OCI-LY7 (cell line): ENCODE measurements around the gene QPRT. TPM values are rescaled to one million over a fixed set of nuclear protein-coding genes. Genes with fewer than 3 reads are reported as not detected.

Source experiments
- BruUV-seq: library from RNA; stranded (reverse); fragments of 400-500 nt; replicated peaks from 2 replicates; lab custom pipeline; 2021; lab: Mats Ljungman, UMichigan
- CTCF ChIA-PET: fragments of 300-600 bp; sonication (Branson Sonifier 250); formaldehyde crosslinking; loops from one replicate; lab custom pipeline; 2022; ENCODE audit warnings: antibody characterized with exemption; ENCODE audit not compliant: unreplicated experiment; lab: Charles Lee
- POLR2A ChIA-PET: fragments of 300-600 bp; sonication (Branson Sonifier 250); formaldehyde crosslinking; loops from one replicate; lab custom pipeline; 2022; ENCODE audit warnings: antibody characterized with exemption; lab: Charles Lee
- DNase-seq: peaks from one replicate; pipeline ENCODE4 v3.0.0-alpha.2; 2015; ENCODE audit warnings: low spot score
- H2AFZ ChIP-seq: fragments of 200-600 bp; sonication (generic), shearing (Covaris generic); 2 replicates; pipeline ENCODE4 v1.6.1; 2014; ENCODE audit warnings: mild to moderate bottlenecking, antibody characterized with exemption, low read length, moderate library complexity
- H3K27ac ChIP-seq: fragments of 200-600 bp; sonication (generic); 2 replicates; pipeline ENCODE4 v1.5.1; 2014; ENCODE audit warnings: mixed run types, low read depth, mild to moderate bottlenecking, moderate library complexity, low read length, inconsistent platforms; ENCODE audit not compliant: poor library complexity, severe bottlenecking
- H3K36me3 ChIP-seq: fragments of 200-600 bp; sonication (generic); 2 replicates; pipeline ENCODE4 v1.6.1; 2014; ENCODE audit warnings: mild to moderate bottlenecking, antibody characterized with exemption, low read length, moderate library complexity, mixed read lengths; ENCODE audit not compliant: insufficient read depth
- H3K4me1 ChIP-seq: fragments of 200-600 bp; sonication (generic); 2 replicates; pipeline ENCODE4 v1.5.1; 2014; ENCODE audit warnings: mild to moderate bottlenecking, low read length; ENCODE audit not compliant: insufficient read depth, poor library complexity, severe bottlenecking
- H3K4me2 ChIP-seq: fragments of 200-600 bp; sonication (generic); 2 replicates; pipeline ENCODE4 v1.6.1; 2014; ENCODE audit warnings: mild to moderate bottlenecking, low read length
- H3K4me3 ChIP-seq: fragments of 200-600 bp; sonication (generic); 2 replicates; pipeline ENCODE4 v1.5.1; 2014; ENCODE audit warnings: mild to moderate bottlenecking, low read depth, low read length; ENCODE audit not compliant: poor library complexity, severe bottlenecking
- H3K79me2 ChIP-seq: fragments of 200-600 bp; sonication (generic); 2 replicates; pipeline ENCODE4 v1.6.1; 2016; ENCODE audit warnings: low read depth, mild to moderate bottlenecking, low read length, moderate library complexity, mixed read lengths; ENCODE audit not compliant: insufficient read depth
- H3K9me2 ChIP-seq: fragments of 200-600 bp; sonication (generic); 2 replicates; pipeline ENCODE4 v1.6.1; 2016; ENCODE audit warnings: mild to moderate bottlenecking, low read length, mixed read lengths; ENCODE audit not compliant: insufficient read depth
- H3K9me3 ChIP-seq: fragments of 200-600 bp; sonication (generic); 2 replicates; pipeline ENCODE4 v1.6.1; 2014; ENCODE audit warnings: mild to moderate bottlenecking, mixed run types, low read length, mixed read lengths
- H4K20me1 ChIP-seq: fragments of 200-600 bp; sonication (generic); 2 replicates; pipeline ENCODE4 v1.6.1; 2014; ENCODE audit warnings: mild to moderate bottlenecking, antibody characterized with exemption, low read length, moderate library complexity, mixed read lengths; ENCODE audit not compliant: insufficient read depth
- EZH2phosphoT487 ChIP-seq: fragments of 200-600 bp; sonication (generic); IDR thresholded peaks from 2 replicates; pipeline ENCODE4 v1.6.1; 2018; ENCODE audit warnings: low read depth, borderline replicate concordance, mild to moderate bottlenecking, mixed run types, antibody characterized with exemption, low read length, moderate library complexity, mixed read lengths
- intact Hi-C: fragments of 100-400 bp; cut with micrococcal nuclease; formaldehyde crosslinking; loops from one replicate; pipeline ENCODE4 v1.10.0; 2022; ENCODE audit not compliant: unreplicated experiment
- total RNA-seq, 2 experiments: library from RNA; depleted of rRNA in 1 of 2; stranded (reverse); fragments of >200 nt in 1 of 2; shearing (Covaris generic) in 1 of 2; gene quantifications; 2 replicates each; pipeline ENCODE4 v1.2.3, GENCODE V29; 2014 to 2022
- TF ChIP-seq, protein P1 (sequence below): fragments of 200-600 bp; sonication (generic); conservative IDR thresholded peaks from 2 replicates; pipeline ENCODE4 v1.5.1; 2014; ENCODE audit warnings: mild to moderate bottlenecking, antibody characterized with exemption, low read length, moderate library complexity, mixed read lengths

The QPRT gene
- total RNA-seq, 2 experiments from 2014 or later: 10.6 to 12.6 TPM

DNA sequence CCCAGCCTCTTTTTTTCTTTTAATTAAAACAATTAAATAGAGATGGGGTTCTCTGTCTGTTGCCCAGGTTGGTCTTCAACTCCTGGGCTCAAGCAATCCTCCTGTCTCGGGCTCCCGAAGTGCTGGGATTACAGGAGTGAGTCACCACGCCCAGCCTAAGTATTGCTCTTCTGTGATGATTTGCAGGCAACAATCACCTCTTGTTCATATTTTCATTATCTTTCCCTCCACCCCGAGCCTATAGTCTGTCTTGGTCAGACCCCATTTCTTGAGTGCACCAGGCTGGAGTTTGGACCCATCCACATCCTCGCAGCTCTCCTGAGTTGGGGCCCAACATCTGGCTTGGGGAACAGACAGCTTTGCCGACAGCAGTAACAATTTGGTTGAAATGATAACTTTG, 20.3 kb upstream of the QPRT start:
- ChIA-PET CTCF (no interaction called here), POLR2A (interaction anchor here (0.6 to 1.2 kb wide), 2 partner anchors 11 to 18 kb away, joined by 3 to 4 read pairs; no protein-coding TSS in a partner anchor)
- TF ChIP-seq, protein P1, sequence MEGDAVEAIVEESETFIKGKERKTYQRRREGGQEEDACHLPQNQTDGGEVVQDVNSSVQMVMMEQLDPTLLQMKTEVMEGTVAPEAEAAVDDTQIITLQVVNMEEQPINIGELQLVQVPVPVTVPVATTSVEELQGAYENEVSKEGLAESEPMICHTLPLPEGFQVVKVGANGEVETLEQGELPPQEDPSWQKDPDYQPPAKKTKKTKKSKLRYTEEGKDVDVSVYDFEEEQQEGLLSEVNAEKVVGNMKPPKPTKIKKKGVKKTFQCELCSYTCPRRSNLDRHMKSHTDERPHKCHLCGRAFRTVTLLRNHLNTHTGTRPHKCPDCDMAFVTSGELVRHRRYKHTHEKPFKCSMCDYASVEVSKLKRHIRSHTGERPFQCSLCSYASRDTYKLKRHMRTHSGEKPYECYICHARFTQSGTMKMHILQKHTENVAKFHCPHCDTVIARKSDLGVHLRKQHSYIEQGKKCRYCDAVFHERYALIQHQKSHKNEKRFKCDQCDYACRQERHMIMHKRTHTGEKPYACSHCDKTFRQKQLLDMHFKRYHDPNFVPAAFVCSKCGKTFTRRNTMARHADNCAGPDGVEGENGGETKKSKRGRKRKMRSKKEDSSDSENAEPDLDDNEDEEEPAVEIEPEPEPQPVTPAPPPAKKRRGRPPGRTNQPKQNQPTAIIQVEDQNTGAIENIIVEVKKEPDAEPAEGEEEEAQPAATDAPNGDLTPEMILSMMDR: no peak
- TF ChIP-seq EZH2phosphoT487: no peak
- no peak overlapping the region for H3K4me3 ChIP-seq
- H3K4me1 ChIP-seq: peaks cover 21% of the 10 kb centered on the region
- no peak overlapping the region for H3K27ac ChIP-seq
- intact Hi-C loops: no loop called here
- no peaks in the 10 kb centered on the region for H3K9me2 ChIP-seq
- no peaks in the 10 kb centered on the region for H3K36me3 ChIP-seq
- H3K9me3 ChIP-seq: no peaks in the 10 kb centered on the region
- H3K79me2 ChIP-seq: peaks cover 12% of the 10 kb centered on the region; the same call in 1 of the 2 replicates
- no peak overlapping the region for H3K4me2 ChIP-seq
- no TSS peak for BruUV-seq
- H2AFZ ChIP-seq: no peak overlapping the region
- no peak for DNase-seq
- no peaks in the 10 kb centered on the region for H4K20me1 ChIP-seq

DNA sequence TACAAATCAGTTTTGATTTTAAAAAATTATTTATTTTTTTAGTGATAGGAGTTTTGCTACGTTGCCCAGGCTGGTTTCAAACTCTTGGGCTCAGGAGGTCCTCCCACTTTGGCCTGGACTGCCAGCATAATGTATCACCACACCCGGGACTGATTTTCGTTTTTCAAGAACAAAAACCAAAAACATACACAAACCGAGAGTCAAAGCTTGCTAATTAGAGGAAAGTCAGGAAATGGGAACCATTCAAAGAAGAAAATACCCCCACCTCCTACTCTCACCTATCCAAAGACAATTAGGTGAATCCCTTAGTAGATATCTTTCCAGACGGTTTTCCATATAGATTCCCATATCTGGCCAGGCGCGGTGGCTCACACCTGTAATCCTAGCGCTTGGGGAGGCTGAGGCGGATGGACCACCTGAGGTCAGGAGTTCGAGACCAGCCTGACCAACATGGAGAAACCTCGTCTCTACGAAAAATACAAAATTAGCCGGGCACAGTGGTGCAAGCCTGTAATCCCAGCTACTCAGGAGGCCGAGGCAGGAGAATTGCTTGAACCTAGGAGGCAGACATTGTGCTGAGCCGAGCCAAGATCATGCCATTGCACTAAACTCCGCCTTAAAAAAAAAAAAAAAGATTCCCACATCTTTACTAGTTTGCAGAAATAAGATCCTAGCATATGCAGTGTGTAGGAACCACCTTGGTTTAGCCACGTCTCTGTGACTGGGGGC, 16.8 kb upstream of the QPRT start:
- no peaks in the 10 kb centered on the region for H3K9me3 ChIP-seq
- H3K4me1 ChIP-seq: peaks cover 37% of the 10 kb centered on the region
- no TSS peak for BruUV-seq
- CTCF ChIA-PET: no interaction called here
- peak overlapping the region; percentile 99 for H3K4me2 ChIP-seq
- POLR2A ChIA-PET: interaction anchor here (0.7 to 1.1 kb wide), 4 partner anchors 8 to 333 kb away, joined by 3 to 5 read pairs (median 4); partner anchors contain the start of gene HIRIP3
- peaks cover 47% of the 10 kb centered on the region for H3K79me2 ChIP-seq
- peak overlapping the region; percentile 81 for H3K27ac ChIP-seq
- intact Hi-C loops: loop anchor here (5.0 to 10.0 kb wide), 2 partner anchors 35 to 57 kb away; no protein-coding TSS in a partner anchor
- H3K36me3 ChIP-seq: peaks cover 6% of the 10 kb centered on the region; the same call in 1 of the 2 replicates
- TF ChIP-seq, protein P1: no peak
- TF ChIP-seq EZH2phosphoT487: no peak
- DNase-seq: no peak
- H3K9me2 ChIP-seq: no peaks in the 10 kb centered on the region
- H2AFZ ChIP-seq: peak overlapping the region; percentile 79
- H3K4me3 ChIP-seq: peak overlapping the region; percentile 78
- H4K20me1 ChIP-seq: no peaks in the 10 kb centered on the region

DNA sequence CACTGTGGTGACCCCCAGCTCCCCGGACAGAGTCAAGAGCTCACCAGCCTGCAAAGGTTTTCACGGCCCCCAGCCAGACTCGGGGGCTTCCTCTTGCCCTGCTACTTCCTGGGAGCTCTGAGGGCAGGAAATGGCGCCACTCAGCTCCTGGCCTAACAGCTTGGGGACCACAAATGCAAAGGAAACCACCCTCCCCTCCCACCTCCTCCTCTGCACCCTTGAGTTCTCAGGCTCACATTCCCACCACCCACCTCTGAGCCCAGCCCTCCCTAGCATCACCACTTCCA, 16.3 kb upstream of the QPRT start:
- peaks cover 52% of the 10 kb centered on the region for H3K79me2 ChIP-seq
- peaks cover 6% of the 10 kb centered on the region; the same call in 1 of the 2 replicates for H3K36me3 ChIP-seq
- intact Hi-C loops: loop anchor here (5.0 to 10.0 kb wide), 2 partner anchors 35 to 58 kb away; no protein-coding TSS in a partner anchor
- H3K9me2 ChIP-seq: no peaks in the 10 kb centered on the region
- peak overlapping the region; percentile 99 for H3K4me2 ChIP-seq
- H2AFZ ChIP-seq: peak overlapping the region; percentile 79
- peaks cover 39% of the 10 kb centered on the region for H3K4me1 ChIP-seq
- H4K20me1 ChIP-seq: no peaks in the 10 kb centered on the region
- peak overlapping the region; percentile 78 for H3K4me3 ChIP-seq
- POLR2A ChIA-PET: interaction anchor here (0.7 to 1.1 kb wide), 4 partner anchors 9 to 333 kb away, joined by 3 to 5 read pairs (median 4); partner anchors contain the start of gene HIRIP3
- CTCF ChIA-PET: no interaction called here
- DNase-seq: peak; percentile 67
- no peak for TF ChIP-seq EZH2phosphoT487
- TF ChIP-seq, protein P1: 0 out of 2 replicates have a peak, but pooled peaks have one; percentile 17
- BruUV-seq: no TSS peak
- H3K27ac ChIP-seq: peak overlapping the region; percentile 81
- no peaks in the 10 kb centered on the region for H3K9me3 ChIP-seq
